Trophoblast cell (in vitro differentiated cells and primary cell): ENCODE data around the gene KIF5C.

Source experiments
- DNase-seq, 2 donors: peaks; one replicate each; pipeline ENCODE4 v3.0.0-alpha.2; 2016
- H2AFZ ChIP-seq: 2 replicates; pipeline ENCODE4 v1.6.1; 2013; ENCODE audit warnings: low read length, moderate library complexity, mild to moderate bottlenecking; ENCODE audit not compliant: insufficient read depth, poor library complexity
- H2AK5ac ChIP-seq: 2 replicates; pipeline ENCODE4 v1.6.1; 2013; ENCODE audit warnings: mild to moderate bottlenecking, low read length
- H2BK120ac ChIP-seq: 2 replicates; pipeline ENCODE4 v1.6.1; 2013; ENCODE audit warnings: low read length, mild to moderate bottlenecking, moderate library complexity; ENCODE audit not compliant: insufficient read depth, poor library complexity
- H2BK12ac ChIP-seq: 2 replicates; pipeline ENCODE4 v1.6.1; 2013; ENCODE audit warnings: mild to moderate bottlenecking, low read length, moderate library complexity
- H2BK5ac ChIP-seq: 2 replicates; pipeline ENCODE4 v1.6.1; 2013; ENCODE audit warnings: low read length, low read depth, moderate library complexity, mild to moderate bottlenecking; ENCODE audit not compliant: poor library complexity
- H3K14ac ChIP-seq: 2 replicates; pipeline ENCODE4 v1.6.1; 2013; ENCODE audit warnings: mild to moderate bottlenecking, low read length
- H3K18ac ChIP-seq: 2 replicates; pipeline ENCODE4 v1.6.1; 2013; ENCODE audit warnings: mild to moderate bottlenecking, low read length
- H3K23ac ChIP-seq: 2 replicates; pipeline ENCODE4 v1.6.1; 2013; ENCODE audit warnings: low read length
- H3K27ac ChIP-seq: 2 replicates; pipeline ENCODE4 v1.5.1; 2013; ENCODE audit warnings: low read depth, mild to moderate bottlenecking, inconsistent platforms, low read length, moderate library complexity
- H3K27me3 ChIP-seq: 2 replicates; pipeline ENCODE4 v1.6.1; 2013; ENCODE audit warnings: inconsistent platforms, mild to moderate bottlenecking, low read length, moderate library complexity; ENCODE audit not compliant: insufficient read depth
- H3K36me3 ChIP-seq, 2 experiments: 1 replicate in 1 of 2; 2 replicates in 1 of 2; pipeline ENCODE4 v1.6.1; 2013; ENCODE audit warnings: low read length in 2 of 2, mild to moderate bottlenecking in 2 of 2, moderate library complexity in 1 of 2; ENCODE audit not compliant: insufficient read depth in 2 of 2, control insufficient read depth in 1 of 2
- H3K4ac ChIP-seq: 2 replicates; pipeline ENCODE4 v1.6.1; 2013; ENCODE audit warnings: low read depth, mild to moderate bottlenecking, low read length, moderate library complexity
- H3K4me1 ChIP-seq, 2 experiments: 1 replicate in 1 of 2; 2 replicates in 1 of 2; pipeline ENCODE4 v1.6.1; 2013; ENCODE audit warnings: low read length in 2 of 2, mild to moderate bottlenecking in 2 of 2, moderate library complexity in 1 of 2; ENCODE audit not compliant: insufficient read depth in 2 of 2, control insufficient read depth in 1 of 2
- H3K4me2 ChIP-seq: 2 replicates; pipeline ENCODE4 v1.6.1; 2013; ENCODE audit warnings: inconsistent platforms, mild to moderate bottlenecking, low read length, moderate library complexity
- H3K4me3 ChIP-seq: 2 replicates; pipeline ENCODE4 v1.5.1; 2013; ENCODE audit warnings: mild to moderate bottlenecking, low read depth, low read length, inconsistent platforms
- H3K79me1 ChIP-seq: one replicate; pipeline ENCODE4 v1.6.1; 2013; ENCODE audit warnings: low read length
- H3K79me2 ChIP-seq: 2 replicates; pipeline ENCODE4 v1.6.1; 2013; ENCODE audit warnings: low read length, mild to moderate bottlenecking; ENCODE audit not compliant: control insufficient read depth, insufficient read depth, poor library complexity
- H3K9ac ChIP-seq: 2 replicates; pipeline ENCODE4 v1.6.1; 2013; ENCODE audit warnings: mild to moderate bottlenecking, low read length
- H3K9me3 ChIP-seq: 2 replicates; pipeline ENCODE4 v1.6.1; 2013; ENCODE audit warnings: low read depth, mild to moderate bottlenecking, control low read depth, inconsistent platforms, low read length; ENCODE audit not compliant: insufficient read depth
- H4K12ac ChIP-seq: 2 replicates; pipeline ENCODE4 v1.6.1; 2013; ENCODE audit warnings: low read depth, mild to moderate bottlenecking, low read length, moderate library complexity
- H4K8ac ChIP-seq: 2 replicates; pipeline ENCODE4 v1.6.1; 2013; ENCODE audit warnings: low read depth, mild to moderate bottlenecking, low read length, moderate library complexity
- H4K91ac ChIP-seq: one replicate; pipeline ENCODE4 v1.6.1; 2013; ENCODE audit warnings: low read depth, mild to moderate bottlenecking, low read length, moderate library complexity
- WGBS: extraction: QIAGEN DNeasy Blood & Tissue Kit; methylation state at CpG from one replicate; pipeline ENCODE4 v1.1.7; 2013; ENCODE audit warnings: missing lambda C conversion rate; ENCODE audit not compliant: insufficient read length, insufficient coverage; ENCODE audit errors: extremely low coverage; 5-methylcytosine and 5-hydroxymethylcytosine counted together

KIF5C gene

DNA sequence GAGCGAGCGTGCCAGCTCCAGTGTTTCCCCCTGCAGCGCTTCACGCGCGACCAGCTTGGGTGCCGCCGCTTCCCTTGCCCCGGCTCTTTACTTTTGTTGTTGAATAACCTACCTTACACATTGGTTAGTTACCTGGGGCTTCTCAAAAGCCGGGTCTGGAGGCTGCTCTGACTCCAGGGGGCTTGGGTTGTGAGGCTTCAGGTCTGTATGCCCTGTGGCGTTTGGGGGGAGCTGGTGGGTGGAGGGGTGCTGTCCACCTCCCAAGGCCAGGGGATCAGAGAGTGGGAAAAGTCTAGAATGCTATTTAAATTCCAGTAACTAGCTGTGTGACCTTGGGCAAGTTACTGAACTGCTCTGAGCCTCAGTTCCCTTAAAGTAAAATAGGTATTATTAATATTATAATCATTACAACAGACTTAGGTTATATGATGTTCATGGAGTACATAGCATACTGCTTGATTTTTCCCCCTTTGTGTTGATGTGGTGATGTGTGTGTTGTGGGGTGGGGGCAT, 164.2 kb downstream of the KIF5C start:
- no CpG with 5 or more reads among the region's 11 CpGs for WGBS

DNA sequence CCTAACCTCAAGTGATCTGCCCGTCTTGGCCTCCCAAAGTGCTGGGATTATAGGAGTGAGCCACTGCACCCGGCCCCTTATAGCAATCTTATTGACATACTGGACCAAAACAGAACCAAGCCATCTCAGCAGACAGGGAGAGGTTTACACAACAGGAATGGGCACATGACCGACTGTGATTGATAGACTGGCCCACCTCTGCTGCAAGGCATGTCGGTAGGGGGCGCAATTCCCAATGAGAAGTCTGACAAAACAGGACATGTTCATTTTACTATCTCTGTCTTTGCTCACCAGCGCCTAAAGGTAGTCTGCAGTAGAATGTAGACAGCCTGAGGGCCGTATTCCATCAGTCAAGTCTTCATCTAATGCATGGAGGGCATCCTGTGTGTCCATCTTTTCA, 165.4 kb downstream of the KIF5C start:
- Histone ChIP-seq H3K79me1 (peaks cover 14% of the 10 kb centered on the region), H3K4me2 (no peak overlapping the region), H4K12ac (no peak overlapping the region), H3K27me3 (no peaks in the 10 kb centered on the region), H3K18ac (no peak overlapping the region), H3K4me1 (peaks cover 5 to 12% of the 10 kb centered on the region in 2 experiments), H3K23ac (no peak overlapping the region), H3K79me2 (peaks cover 10% of the 10 kb centered on the region), H2BK12ac (no peak overlapping the region), H4K8ac (no peak overlapping the region), H3K4ac (no peak overlapping the region), H3K36me3 (no peaks in the 10 kb centered on the region), H3K9ac (no peak overlapping the region), H2BK5ac (no peak overlapping the region), H3K14ac (no peak overlapping the region), H3K27ac (no peak overlapping the region), H2AK5ac (no peak overlapping the region), H2BK120ac (no peak overlapping the region), H4K91ac (no peak overlapping the region), H2AFZ (no peak overlapping the region), H3K9me3 (no peaks in the 10 kb centered on the region), H3K4me3 (no peak overlapping the region)
- DNase-seq = peak; percentile 62 to 85
- no CpG with 5 or more reads among the region's 7 CpGs for WGBS

More for the DNA sequence above, 164.2 kb downstream of the KIF5C start:
- Histone ChIP-seq H3K18ac (peak overlapping the region; percentile 89), H4K8ac (peak overlapping the region; percentile 92), H3K9ac (peak overlapping the region; percentile 98), H2AK5ac (peak overlapping the region; percentile 7), H3K79me2 (peaks cover 10% of the 10 kb centered on the region), H4K91ac (peak overlapping the region; percentile 98), H2BK120ac (peak overlapping the region; percentile 98), H3K4ac (peak overlapping the region; percentile 98), H2BK5ac (peak overlapping the region; percentile 87), H2AFZ (peak overlapping the region; percentile 77), H3K4me2 (peak overlapping the region; percentile 84), H3K9me3 (no peaks in the 10 kb centered on the region), H3K14ac (peak overlapping the region; percentile 98), H3K4me3 (peak overlapping the region; percentile 85), H3K27me3 (no peaks in the 10 kb centered on the region), H3K36me3 (no peaks in the 10 kb centered on the region), H3K23ac (no peak overlapping the region), H3K27ac (peak overlapping the region; percentile 70), H2BK12ac (peak overlapping the region; percentile 90), H4K12ac (peak overlapping the region; percentile 93), H3K4me1 (peaks cover 5 to 17% of the 10 kb centered on the region in 2 experiments), H3K79me1 (peaks cover 14% of the 10 kb centered on the region)
- no peak for DNase-seq

DNA sequence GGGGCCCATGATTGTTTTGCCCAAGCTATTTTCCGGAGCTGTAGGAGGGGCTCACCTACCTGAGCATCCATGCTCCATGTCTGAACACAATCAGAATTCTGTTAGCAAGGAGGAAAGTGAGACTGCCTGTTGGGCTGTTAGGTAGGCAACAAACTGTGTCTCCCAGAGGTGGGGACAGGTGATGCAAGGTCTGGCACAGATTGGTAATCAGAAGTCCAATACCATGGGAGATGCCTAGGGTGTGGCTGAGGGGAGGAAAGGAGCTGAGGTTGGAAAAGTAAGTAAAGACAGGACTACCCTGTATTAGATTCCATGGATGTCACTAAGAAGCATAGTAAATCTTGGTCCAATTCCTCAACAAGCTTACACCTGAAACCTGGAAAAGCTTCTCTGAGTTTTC, 166.5 kb downstream of the KIF5C start:
- Histone ChIP-seq H4K91ac (no peak overlapping the region), H3K79me2 (peaks cover 10% of the 10 kb centered on the region), H4K8ac (no peak overlapping the region), H3K79me1 (peaks cover 14% of the 10 kb centered on the region), H3K9ac (no peak overlapping the region), H3K14ac (no peak overlapping the region), H3K23ac (no peak overlapping the region), H2BK12ac (no peak overlapping the region), H3K18ac (no peak overlapping the region), H3K4me1 (peaks cover 5 to 12% of the 10 kb centered on the region in 2 experiments), H2BK120ac (no peak overlapping the region), H3K36me3 (no peaks in the 10 kb centered on the region), H2AK5ac (no peak overlapping the region), H4K12ac (no peak overlapping the region), H3K4me2 (no peak overlapping the region), H3K4me3 (no peak overlapping the region), H2AFZ (no peak overlapping the region), H3K27ac (no peak overlapping the region), H3K9me3 (no peaks in the 10 kb centered on the region), H3K4ac (peak overlapping the region; percentile 0), H3K27me3 (no peaks in the 10 kb centered on the region), H2BK5ac (no peak overlapping the region)
- DNase-seq = no peak
- no CpG with 5 or more reads among the region's 1 CpG for WGBS

DNA sequence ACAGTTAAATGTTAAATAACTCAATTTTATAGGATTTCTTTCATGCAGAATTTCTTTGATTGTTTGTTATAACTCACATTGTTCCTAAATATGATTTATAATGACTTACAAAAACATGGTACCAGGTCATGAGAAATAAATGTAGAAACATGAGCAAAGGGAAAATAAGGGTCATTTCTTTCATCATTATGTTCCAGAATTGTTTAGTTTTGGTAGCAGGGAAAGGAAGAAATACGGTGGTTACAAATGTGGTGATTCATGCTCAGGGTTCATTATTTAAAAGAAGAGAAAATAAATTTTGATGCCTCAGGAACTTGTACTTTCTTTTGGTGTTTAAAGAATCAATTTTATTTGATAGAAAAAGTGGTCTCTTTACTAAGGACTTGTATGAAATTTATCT, 167.9 kb downstream of the KIF5C start:
- no peak overlapping the region for H2BK120ac ChIP-seq
- H4K12ac ChIP-seq = no peak overlapping the region
- no peak overlapping the region for H3K14ac ChIP-seq
- H3K4me1 ChIP-seq = peaks cover 0 to 7% of the 10 kb centered on the region in 2 experiments
- no CpG with 5 or more reads among the region's 1 CpG for WGBS
- H4K8ac ChIP-seq = no peak overlapping the region
- no peak overlapping the region for H3K4ac ChIP-seq
- H2AK5ac ChIP-seq = no peak overlapping the region
- H3K9me3 ChIP-seq = no peaks in the 10 kb centered on the region
- no peaks in the 10 kb centered on the region for H3K27me3 ChIP-seq
- no peak overlapping the region for H3K4me2 ChIP-seq
- H3K9ac ChIP-seq = no peak overlapping the region
- H4K91ac ChIP-seq = no peak overlapping the region
- H3K18ac ChIP-seq = no peak overlapping the region
- no peak overlapping the region for H3K27ac ChIP-seq
- no peak for DNase-seq
- H2AFZ ChIP-seq = no peak overlapping the region
- no peak overlapping the region for H2BK12ac ChIP-seq
- H3K4me3 ChIP-seq = no peak overlapping the region
- H2BK5ac ChIP-seq = no peak overlapping the region
- H3K23ac ChIP-seq = no peak overlapping the region
- H3K79me1 ChIP-seq = peaks cover 13% of the 10 kb centered on the region
- no peaks in the 10 kb centered on the region for H3K36me3 ChIP-seq
- peaks cover 10% of the 10 kb centered on the region for H3K79me2 ChIP-seq
